GM12873 (cell line): ENCODE data around the gene HIRIP3.

Experiments
- TF ChIP-seq, protein P1 (sequence below): IDR thresholded peaks from 2 replicates; pipeline ENCODE4 v1.5.1; 2012; ENCODE audit warnings: low read depth, mild to moderate bottlenecking, moderate library complexity, low read length, control low read depth; ENCODE audit not compliant: insufficient read depth; ENCODE audit errors: missing control alignments

HIRIP3 gene

DNA sequence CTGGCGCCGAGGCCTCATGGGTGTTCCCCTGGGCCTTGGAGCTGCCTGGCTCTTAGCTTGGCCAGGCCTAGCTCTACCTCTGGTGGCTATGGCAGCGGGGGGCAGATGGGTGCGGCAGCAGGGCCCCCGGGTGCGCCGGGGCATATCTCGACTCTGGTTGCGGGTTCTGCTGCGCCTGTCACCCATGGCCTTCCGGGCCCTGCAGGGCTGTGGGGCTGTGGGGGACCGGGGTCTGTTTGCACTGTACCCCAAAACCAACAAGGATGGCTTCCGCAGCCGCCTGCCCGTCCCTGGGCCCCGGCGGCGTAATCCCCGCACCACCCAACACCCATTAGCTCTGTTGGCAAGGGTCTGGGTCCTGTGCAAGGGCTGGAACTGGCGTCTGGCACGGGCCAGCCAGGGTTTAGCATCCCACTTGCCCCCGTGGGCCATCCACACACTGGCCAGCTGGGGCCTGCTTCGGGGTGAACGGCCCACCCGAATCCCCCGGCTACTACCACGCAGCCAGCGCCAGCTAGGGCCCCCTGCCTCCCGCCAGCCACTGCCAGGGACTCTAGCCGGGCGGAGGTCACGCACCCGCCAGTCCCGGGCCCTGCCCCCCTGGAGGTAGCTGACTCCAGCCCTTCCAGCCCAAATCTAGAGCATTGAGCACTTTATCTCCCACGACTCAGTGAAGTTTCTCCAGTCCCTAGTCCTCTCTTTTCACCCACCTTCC lies 7.9 kb downstream of the HIRIP3 start:
- TF ChIP-seq, protein P1, sequence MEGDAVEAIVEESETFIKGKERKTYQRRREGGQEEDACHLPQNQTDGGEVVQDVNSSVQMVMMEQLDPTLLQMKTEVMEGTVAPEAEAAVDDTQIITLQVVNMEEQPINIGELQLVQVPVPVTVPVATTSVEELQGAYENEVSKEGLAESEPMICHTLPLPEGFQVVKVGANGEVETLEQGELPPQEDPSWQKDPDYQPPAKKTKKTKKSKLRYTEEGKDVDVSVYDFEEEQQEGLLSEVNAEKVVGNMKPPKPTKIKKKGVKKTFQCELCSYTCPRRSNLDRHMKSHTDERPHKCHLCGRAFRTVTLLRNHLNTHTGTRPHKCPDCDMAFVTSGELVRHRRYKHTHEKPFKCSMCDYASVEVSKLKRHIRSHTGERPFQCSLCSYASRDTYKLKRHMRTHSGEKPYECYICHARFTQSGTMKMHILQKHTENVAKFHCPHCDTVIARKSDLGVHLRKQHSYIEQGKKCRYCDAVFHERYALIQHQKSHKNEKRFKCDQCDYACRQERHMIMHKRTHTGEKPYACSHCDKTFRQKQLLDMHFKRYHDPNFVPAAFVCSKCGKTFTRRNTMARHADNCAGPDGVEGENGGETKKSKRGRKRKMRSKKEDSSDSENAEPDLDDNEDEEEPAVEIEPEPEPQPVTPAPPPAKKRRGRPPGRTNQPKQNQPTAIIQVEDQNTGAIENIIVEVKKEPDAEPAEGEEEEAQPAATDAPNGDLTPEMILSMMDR: no peak

DNA sequence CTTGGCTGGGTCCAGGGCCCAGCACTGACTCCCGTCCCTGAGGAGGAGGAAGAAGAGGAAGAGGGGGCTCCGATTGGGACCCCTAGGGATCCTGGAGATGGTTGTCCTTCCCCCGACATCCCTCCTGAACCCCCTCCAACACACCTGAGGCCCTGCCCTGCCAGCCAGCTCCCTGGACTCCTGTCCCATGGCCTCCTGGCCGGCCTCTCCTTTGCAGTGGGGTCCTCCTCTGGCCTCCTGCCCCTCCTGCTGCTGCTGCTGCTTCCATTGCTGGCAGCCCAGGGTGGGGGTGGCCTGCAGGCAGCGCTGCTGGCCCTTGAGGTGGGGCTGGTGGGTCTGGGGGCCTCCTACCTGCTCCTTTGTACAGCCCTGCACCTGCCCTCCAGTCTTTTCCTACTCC lies 8.5 kb downstream of the HIRIP3 start:
- TF ChIP-seq, protein P1: no peak

DNA sequence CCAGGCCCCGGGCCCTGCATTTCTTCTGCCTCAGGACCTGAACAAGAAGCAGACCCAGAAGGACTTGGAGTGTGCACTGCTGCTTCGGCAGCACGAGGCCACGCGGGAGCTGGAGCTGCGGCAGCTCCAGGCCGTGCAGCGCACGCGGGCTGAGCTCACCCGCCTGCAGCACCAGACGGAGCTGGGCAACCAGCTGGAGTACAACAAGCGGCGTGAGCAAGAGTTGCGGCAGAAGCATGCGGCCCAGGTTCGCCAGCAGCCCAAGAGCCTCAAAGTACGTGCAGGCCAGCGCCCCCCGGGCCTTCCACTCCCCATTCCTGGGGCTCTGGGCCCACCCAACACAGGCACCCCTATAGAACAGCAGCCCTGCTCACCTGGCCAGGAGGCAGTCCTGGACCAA lies 9.2 kb downstream of the HIRIP3 start:
- TF ChIP-seq, protein P1: no peak

DNA sequence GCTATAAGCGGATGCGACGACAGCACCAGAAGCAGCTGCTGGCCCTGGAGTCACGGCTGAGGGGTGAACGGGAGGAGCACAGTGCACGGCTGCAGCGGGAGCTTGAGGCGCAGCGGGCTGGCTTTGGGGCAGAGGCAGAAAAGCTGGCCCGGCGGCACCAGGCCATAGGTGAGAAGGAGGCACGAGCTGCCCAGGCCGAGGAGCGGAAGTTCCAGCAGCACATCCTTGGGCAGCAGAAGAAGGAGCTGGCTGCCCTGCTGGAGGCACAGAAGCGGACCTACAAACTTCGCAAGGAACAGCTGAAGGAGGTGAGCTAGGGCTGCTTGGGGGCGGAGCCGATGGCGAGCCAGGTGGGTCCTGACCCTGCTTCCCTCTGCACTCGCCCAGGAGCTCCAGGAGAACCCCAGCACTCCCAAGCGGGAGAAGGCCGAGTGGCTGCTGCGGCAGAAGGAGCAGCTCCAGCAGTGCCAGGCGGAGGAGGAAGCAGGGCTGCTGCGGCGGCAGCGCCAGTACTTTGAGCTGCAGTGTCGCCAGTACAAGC lies 10.1 kb downstream of the HIRIP3 start:
- TF ChIP-seq, protein P1: no peak

DNA sequence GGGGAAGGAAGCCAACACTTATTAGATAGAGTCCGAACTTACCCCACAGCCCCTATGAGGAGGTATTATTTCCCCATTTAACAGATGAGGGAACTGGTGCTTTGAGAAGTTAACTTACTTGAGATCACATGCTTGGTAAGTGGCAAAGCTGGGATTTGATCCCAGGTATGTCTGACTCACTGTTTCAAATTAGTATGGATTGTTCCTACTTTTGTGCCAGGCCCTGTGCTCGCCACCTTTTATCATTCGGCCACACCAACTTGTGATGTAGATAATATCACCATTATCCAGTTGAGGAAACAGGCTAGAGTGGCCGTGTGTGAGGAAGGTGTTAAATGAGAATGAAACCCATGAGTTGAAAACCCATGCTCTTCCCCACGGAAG lies 10.7 kb downstream of the HIRIP3 start:
- TF ChIP-seq, protein P1: no peak

DNA sequence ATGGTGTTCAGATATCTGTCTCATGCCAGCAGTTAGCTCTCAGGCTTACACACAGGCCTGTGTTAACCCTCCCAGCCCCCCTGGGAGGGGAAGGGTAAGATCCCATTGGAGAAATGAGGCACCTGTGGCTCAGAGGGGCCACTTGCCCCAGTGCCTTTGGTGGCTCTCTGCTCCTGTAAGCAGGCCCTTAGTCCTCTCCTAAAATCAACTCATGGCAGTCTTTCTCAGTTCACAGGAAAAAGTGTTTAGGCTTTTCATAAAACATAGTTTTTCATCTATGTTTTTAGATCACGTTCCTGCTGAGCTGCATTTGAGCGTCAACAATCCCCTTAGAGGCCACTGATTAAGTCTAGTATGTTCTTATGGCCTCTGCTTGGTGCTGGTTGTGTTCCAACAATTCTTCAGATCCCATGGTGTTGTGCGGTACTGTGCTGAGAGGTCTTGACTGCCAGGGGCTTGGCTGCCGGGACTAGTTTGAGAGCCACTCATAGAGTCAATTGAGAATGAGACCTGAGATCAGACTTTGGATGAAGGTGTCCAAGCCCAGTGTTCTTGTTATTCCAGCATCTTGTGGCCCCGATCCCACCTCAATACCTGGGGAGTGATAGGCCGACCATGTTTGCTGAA lies 11.2 kb downstream of the HIRIP3 start:
- TF ChIP-seq, protein P1: no peak

DNA sequence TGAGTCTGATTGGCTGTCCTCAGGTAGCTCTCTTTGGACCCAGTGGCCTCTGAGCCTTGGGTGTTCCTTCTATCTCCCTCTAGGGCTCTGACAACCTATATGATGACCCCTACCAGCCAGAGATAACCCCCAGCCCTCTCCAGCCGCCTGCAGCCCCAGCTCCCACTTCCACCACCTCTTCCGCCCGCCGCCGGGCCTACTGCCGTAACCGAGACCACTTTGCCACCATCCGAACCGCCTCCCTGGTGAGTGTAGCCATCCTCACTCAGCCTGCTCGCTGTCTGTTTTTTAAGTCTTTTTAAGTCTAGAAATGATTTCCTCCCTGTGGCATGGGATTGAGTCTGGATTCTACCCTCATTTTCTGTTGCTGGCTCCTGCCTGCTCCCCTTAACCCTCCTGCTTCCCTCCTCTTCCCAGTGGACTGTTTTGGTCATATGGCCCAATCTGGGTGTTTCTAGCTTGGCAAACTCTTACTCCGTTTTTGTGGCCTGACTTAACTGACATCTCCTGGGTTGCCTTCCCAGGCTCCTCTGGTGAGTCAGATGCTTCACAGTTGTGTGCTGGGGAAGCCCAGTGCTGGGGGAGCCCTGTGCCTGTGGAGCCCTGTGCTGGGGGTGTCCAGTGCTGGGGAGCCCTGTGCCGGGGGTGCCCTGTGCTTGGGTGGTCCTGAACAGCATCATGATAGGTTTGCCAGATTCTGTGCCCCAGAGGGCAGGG lies 11.8 kb downstream of the HIRIP3 start:
- TF ChIP-seq, protein P1: no peak
